A549 treated with AZD2906 at 1 μM for 4 hours (cell line): ENCODE measurements around the gene AHR. TPM values are rescaled to one million over a fixed set of nuclear protein-coding genes. Genes with fewer than 3 reads are reported as not detected.

ENCODE experiments used
- total RNA-seq: library from RNA; stranded (reverse); fragments of 200-300 nt; extraction: Qiagen RNA extraction; gene quantifications from 5 replicates; pipeline ENCODE4 v1.2.3, GENCODE V29; 2022

The AHR gene
- total RNA-seq, result 5.9 to 9.3 TPM (median 6.1 TPM) in 5 replicates

GRCh38 chr7:17298102-17298839, at the start of gene AHR:
AHR (plus strand) TSS chr7:17298652; CDS start chr7:17299265, 613 bp downstream.

